ENCODE data around the gene UNC13C. TPM values are rescaled to one million over a fixed set of nuclear protein-coding genes. Genes with fewer than 3 reads are reported as not detected.

Gene UNC13C
- total RNA-seq, 6 experiments from 2014 or later = not detected

- Mint-ChIP-seq H3K36me3 (ENCODE audit: low read depth) (no peaks in the 10 kb centered on the region), H3K27me3 (ENCODE audit: insufficient read depth) (no peaks in the 10 kb centered on the region), H3K9me3 (peaks cover 20% of the 10 kb centered on the region), H3K4me3 (no peak overlapping the region), H3K27ac (no peak overlapping the region), H3K4me1 (ENCODE audit: low read depth) (no peaks in the 10 kb centered on the region)
- no peak for TF ChIP-seq CTCF (IDR thresholded peaks at IDR 0.05)
- DNase-seq = no peak
These were observed 375.5 kb downstream of the UNC13C start for GRCh38 chr15:54353726-54354125.

GRCh38 chr15:54354341-54354740 lies 376.1 kb downstream of the UNC13C start:
- Mint-ChIP-seq H3K27ac (no peak overlapping the region), H3K4me3 (no peak overlapping the region), H3K9me3 (peaks cover 25% of the 10 kb centered on the region), H3K4me1 (ENCODE audit: low read depth) (no peaks in the 10 kb centered on the region), H3K36me3 (ENCODE audit: low read depth) (no peaks in the 10 kb centered on the region), H3K27me3 (ENCODE audit: insufficient read depth) (no peaks in the 10 kb centered on the region)
- TF ChIP-seq CTCF (IDR thresholded peaks at IDR 0.05) = no peak
- DNase-seq = no peak

GRCh38 chr15:54364961-54365360 lies 386.7 kb downstream of the UNC13C start:
- no peak for TF ChIP-seq CTCF (IDR thresholded peaks at IDR 0.05)
- DNase-seq = no peak
- Mint-ChIP-seq H3K4me1 (ENCODE audit: low read depth) (no peaks in the 10 kb centered on the region), H3K36me3 (ENCODE audit: low read depth) (no peaks in the 10 kb centered on the region), H3K9me3 (peaks cover 23% of the 10 kb centered on the region), H3K27me3 (ENCODE audit: insufficient read depth) (no peaks in the 10 kb centered on the region), H3K4me3 (no peak overlapping the region), H3K27ac (no peak overlapping the region)

- DNase-seq = no peak
- H3K27me3 Mint-ChIP-seq (ENCODE audit: insufficient read depth) = peaks cover 2% of the 10 kb centered on the region; the same call in 1 of the 2 replicates
- no peak overlapping the region for H3K4me3 Mint-ChIP-seq
- H3K27ac Mint-ChIP-seq = no peak overlapping the region
- no peaks in the 10 kb centered on the region for H3K36me3 Mint-ChIP-seq (ENCODE audit: low read depth)
- no peaks in the 10 kb centered on the region for H3K4me1 Mint-ChIP-seq (ENCODE audit: low read depth)
- H3K9me3 Mint-ChIP-seq = peaks cover 23% of the 10 kb centered on the region
- no peak for TF ChIP-seq CTCF (IDR thresholded peaks at IDR 0.05)
These were observed 395.1 kb downstream of the UNC13C start for GRCh38 chr15:54373332-54373731.

- H3K9me3 Mint-ChIP-seq = peaks cover 23% of the 10 kb centered on the region
- H3K27ac Mint-ChIP-seq = no peak overlapping the region
- no peak for TF ChIP-seq CTCF (IDR thresholded peaks at IDR 0.05)
- no peaks in the 10 kb centered on the region for H3K4me1 Mint-ChIP-seq (ENCODE audit: low read depth)
- no peak overlapping the region for H3K4me3 Mint-ChIP-seq
- peaks cover 2% of the 10 kb centered on the region; the same call in 1 of the 2 replicates for H3K27me3 Mint-ChIP-seq (ENCODE audit: insufficient read depth)
- no peak for DNase-seq
- no peaks in the 10 kb centered on the region for H3K36me3 Mint-ChIP-seq (ENCODE audit: low read depth)
These were observed 396.1 kb downstream of the UNC13C start for GRCh38 chr15:54374184-54374952.
